Measurements from ENCODE around the gene SULT1E1.

The SULT1E1 gene

GRCh38 chr4:69833251-69833650 is 26.7 kb downstream of the SULT1E1 start:
- TF ChIP-seq MAX (IDR thresholded peaks at IDR 0.05; ENCODE audit: low read depth, low read length) (no peak), POLR2A (IDR thresholded peaks at IDR 0.05; ENCODE audit: extremely low read depth, insufficient read length) (no peak), MYC (IDR thresholded peaks at IDR 0.05; ENCODE audit: low read depth, low read length) (no peak), CTCF (IDR thresholded peaks at IDR 0.05; ENCODE audit: low read depth, low read length) (no peak)
- no peak for DNase-seq (ENCODE audit: low read depth)
- H3K4me3 ChIP-seq (ENCODE audit: low read depth, low read length) = no peak overlapping the region

- DNase-seq (ENCODE audit: low read depth) = no peak
- no peak for TF ChIP-seq MAX (IDR thresholded peaks at IDR 0.05; ENCODE audit: low read depth, low read length)
- no peak for TF ChIP-seq MYC (IDR thresholded peaks at IDR 0.05; ENCODE audit: low read depth, low read length)
- no peak for TF ChIP-seq POLR2A (IDR thresholded peaks at IDR 0.05; ENCODE audit: extremely low read depth, insufficient read length)
- TF ChIP-seq CTCF (IDR thresholded peaks at IDR 0.05; ENCODE audit: low read depth, low read length) = no peak
- H3K4me3 ChIP-seq (ENCODE audit: low read depth, low read length) = no peak overlapping the region
Observed at GRCh38 chr4:69832326-69833030, 27.5 kb downstream of the SULT1E1 start.

GRCh38 chr4:69831646-69832325 is 28.2 kb downstream of the SULT1E1 start:
- TF ChIP-seq MAX (IDR thresholded peaks at IDR 0.05; ENCODE audit: low read depth, low read length) = no peak
- DNase-seq (ENCODE audit: low read depth) = peak; percentile 67
- no peak overlapping the region for H3K4me3 ChIP-seq (ENCODE audit: low read depth, low read length)

- H3K4me3 ChIP-seq (ENCODE audit: low read depth, low read length) = no peak overlapping the region
- TF ChIP-seq MAX (IDR thresholded peaks at IDR 0.05; ENCODE audit: low read depth, low read length) (no peak), CTCF (IDR thresholded peaks at IDR 0.05; ENCODE audit: low read depth, low read length) (no peak), MYC (IDR thresholded peaks at IDR 0.05; ENCODE audit: low read depth, low read length) (no peak), POLR2A (IDR thresholded peaks at IDR 0.05; ENCODE audit: extremely low read depth, insufficient read length) (no peak)
- no peak for DNase-seq (ENCODE audit: low read depth)
Observed at GRCh38 chr4:69831270-69831627, 28.7 kb downstream of the SULT1E1 start.

- TF ChIP-seq CTCF (IDR thresholded peaks at IDR 0.05; ENCODE audit: low read depth, low read length) (no peak), POLR2A (IDR thresholded peaks at IDR 0.05; ENCODE audit: extremely low read depth, insufficient read length) (no peak), MYC (IDR thresholded peaks at IDR 0.05; ENCODE audit: low read depth, low read length) (no peak)
- peak; percentile 6 for DNase-seq (ENCODE audit: low read depth)
- no peak overlapping the region for H3K4me3 ChIP-seq (ENCODE audit: low read depth, low read length)
Observed at GRCh38 chr4:69830560-69831269, 29.2 kb downstream of the SULT1E1 start.

GRCh38 chr4:69830192-69830559 is 29.8 kb downstream of the SULT1E1 start:
- no peak for TF ChIP-seq CTCF (IDR thresholded peaks at IDR 0.05; ENCODE audit: low read depth, low read length)
- TF ChIP-seq MAX (IDR thresholded peaks at IDR 0.05; ENCODE audit: low read depth, low read length) = no peak
- no peak for TF ChIP-seq MYC (IDR thresholded peaks at IDR 0.05; ENCODE audit: low read depth, low read length)
- TF ChIP-seq POLR2A (IDR thresholded peaks at IDR 0.05; ENCODE audit: extremely low read depth, insufficient read length) = no peak
- H3K4me3 ChIP-seq (ENCODE audit: low read depth, low read length) = no peak overlapping the region
- DNase-seq (ENCODE audit: low read depth) = no peak
